ENCODE results near the gene GUK1.
A peak's percentile ranks its signal among the peaks of the same experiment; 100 is the strongest.
"Not testable (repeated sequence)": the region's sequence is repeated elsewhere in the genome, so short reads cannot be mapped to it uniquely, and the experiment has no call there.

The GUK1 gene

GRCh38 chr1:228105270-228105995 is 34.6 kb upstream of the GUK1 start:
- DNase-seq = no peak

- no peak for DNase-seq
Measured at GRCh38 chr1:228105996-228106799, 33.9 kb upstream of the GUK1 start.

GRCh38 chr1:228106800-228107054 is 33.4 kb upstream of the GUK1 start:
- DNase-seq = no peak

GRCh38 chr1:228107636-228108035 is 32.4 kb upstream of the GUK1 start:
- DNase-seq = no peak

GRCh38 chr1:228108055-228108690 is 31.9 kb upstream of the GUK1 start:
- no peak for DNase-seq

- no peak for DNase-seq
Measured at GRCh38 chr1:228108742-228109072, 31.4 kb upstream of the GUK1 start.

- DNase-seq = peak; percentile 91
Measured at GRCh38 chr1:228109073-228109961, 30.8 kb upstream of the GUK1 start, which contains the start of gene MRPL55. MRPL55 (minus strand) TSS chr1:228109299; CDS start chr1:228108260, 1,039 bp downstream.

- DNase-seq = no peak
Measured at GRCh38 chr1:228109962-228110488, 30.1 kb upstream of the GUK1 start.

- no peak for DNase-seq
Measured at GRCh38 chr1:228110556-228110955, 29.5 kb upstream of the GUK1 start.

GRCh38 chr1:228111315-228111714 is 28.8 kb upstream of the GUK1 start:
- DNase-seq = not testable (repeated sequence)

GRCh38 chr1:228112167-228112566 is 27.9 kb upstream of the GUK1 start:
- no peak for DNase-seq

- no peak for DNase-seq
Measured at GRCh38 chr1:228112617-228113016, 27.5 kb upstream of the GUK1 start.

GRCh38 chr1:228114827-228115226 is 25.3 kb upstream of the GUK1 start:
- DNase-seq = no peak

GRCh38 chr1:228117335-228117734 is 22.7 kb upstream of the GUK1 start:
- DNase-seq = no peak

GRCh38 chr1:228118040-228118439 is 22.0 kb upstream of the GUK1 start:
- no peak for DNase-seq

GRCh38 chr1:228120351-228120750 is 19.7 kb upstream of the GUK1 start:
- DNase-seq = no peak

GRCh38 chr1:228120857-228121489 is 19.1 kb upstream of the GUK1 start:
- no peak for DNase-seq

GRCh38 chr1:228122921-228123441 is 17.1 kb upstream of the GUK1 start:
- DNase-seq = no peak

GRCh38 chr1:228123505-228123904 is 16.6 kb upstream of the GUK1 start:
- DNase-seq = no peak

- no peak for DNase-seq
Measured at GRCh38 chr1:228125185-228125584, 14.9 kb upstream of the GUK1 start.

GRCh38 chr1:228131766-228132165 is 8.3 kb upstream of the GUK1 start:
- no peak for DNase-seq

GRCh38 chr1:228134591-228134990 is 5.5 kb upstream of the GUK1 start:
- DNase-seq = no peak

Measured in NCI-H1694 (cell line).